ENCODE data around the gene FNDC3B. TPM values are rescaled to one million over a fixed set of nuclear protein-coding genes. Genes with fewer than 3 reads are reported as not detected.

The FNDC3B gene
- total RNA-seq, 2 experiments from 2014 or later: 14.4 to 17.8 TPM

DNA sequence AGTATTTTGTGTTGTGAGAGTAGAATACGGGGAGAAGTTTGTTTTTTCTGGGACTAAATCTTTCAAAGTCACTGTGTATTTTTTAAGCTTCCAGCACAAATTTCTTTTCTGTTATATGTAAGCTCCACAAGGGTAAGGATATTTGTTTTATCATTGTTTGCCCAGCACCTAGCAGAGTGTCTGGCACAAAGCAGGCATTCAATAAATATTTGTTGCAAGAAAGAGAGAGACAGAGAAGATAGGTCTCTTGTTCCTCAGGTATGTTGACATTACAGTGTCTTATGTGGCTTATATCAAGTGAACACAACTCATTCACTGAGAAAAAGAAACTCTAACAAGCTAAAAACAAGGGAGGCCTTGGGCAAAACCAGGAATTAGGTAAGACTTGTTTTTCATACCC, 26.6 kb upstream of the FNDC3B start:
- Mint-ChIP-seq H3K4me3 (no peak overlapping the region), H3K36me3 (no peaks in the 10 kb centered on the region), H3K4me1 (ENCODE audit: low read depth) (no peaks in the 10 kb centered on the region), H3K27ac (no peak overlapping the region), H3K27me3 (no peaks in the 10 kb centered on the region), H3K9me3 (no peaks in the 10 kb centered on the region)
- intact Hi-C loops (cut with micrococcal nuclease): no loop called here
- CTCF ChIA-PET: no interaction called here
- DNase-seq: no peak
- POLR2A ChIA-PET: no interaction called here

DNA sequence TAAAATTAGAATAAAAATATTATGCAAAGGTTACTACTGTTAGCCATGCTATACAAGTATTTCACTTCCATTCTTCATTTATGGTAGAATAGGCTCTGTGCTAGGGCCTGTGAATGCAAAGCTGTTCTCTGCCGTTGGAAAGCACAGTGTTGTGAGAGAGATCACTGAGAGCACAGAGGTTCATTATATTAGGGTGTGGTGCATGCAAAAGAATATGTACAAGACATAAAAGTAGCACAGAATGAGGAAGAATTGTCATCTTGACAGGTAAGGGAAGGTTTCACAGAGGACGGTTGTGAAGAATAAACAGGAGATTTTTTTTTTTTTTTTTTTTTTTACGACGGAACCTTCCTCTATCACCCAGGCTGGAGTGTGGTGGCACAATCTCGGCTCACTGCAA, 25.2 kb upstream of the FNDC3B start:
- ChIA-PET POLR2A (no interaction called here), CTCF (interaction anchor here (0.6 kb wide), 1 partner anchor 957 kb away, joined by 3 read pairs; no protein-coding TSS in a partner anchor)
- intact Hi-C loops (cut with micrococcal nuclease): no loop called here
- DNase-seq: no peak
- Mint-ChIP-seq H3K27ac (no peak overlapping the region), H3K36me3 (no peaks in the 10 kb centered on the region), H3K27me3 (no peaks in the 10 kb centered on the region), H3K4me1 (ENCODE audit: low read depth) (no peaks in the 10 kb centered on the region), H3K9me3 (no peaks in the 10 kb centered on the region), H3K4me3 (no peak overlapping the region)

DNA sequence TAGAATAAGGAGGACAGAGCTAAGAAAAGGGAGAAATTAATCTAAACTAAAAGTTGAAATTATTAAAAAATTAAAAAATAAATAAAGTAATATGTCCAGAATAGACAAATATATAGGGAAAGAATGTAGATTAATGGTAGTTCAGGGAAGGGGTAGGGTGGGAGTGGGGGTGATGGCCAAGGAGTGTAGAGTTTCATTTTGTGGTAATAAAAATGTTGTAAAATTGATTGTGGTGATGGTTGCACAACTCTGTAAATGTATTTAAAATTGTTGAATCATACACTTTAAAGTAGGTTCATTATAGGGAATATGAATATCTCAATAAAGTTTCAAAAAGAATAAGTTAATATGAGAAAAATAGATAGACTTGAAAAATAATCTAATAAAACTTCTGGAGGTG, 21.0 kb upstream of the FNDC3B start:
- DNase-seq: no peak
- H3K4me3 Mint-ChIP-seq: no peak overlapping the region
- intact Hi-C loops (cut with micrococcal nuclease): no loop called here
- H3K27ac Mint-ChIP-seq: no peak overlapping the region
- no peaks in the 10 kb centered on the region for H3K4me1 Mint-ChIP-seq (ENCODE audit: low read depth)
- ChIA-PET POLR2A (no interaction called here), CTCF (no interaction called here)
- H3K9me3 Mint-ChIP-seq: no peaks in the 10 kb centered on the region
- no peaks in the 10 kb centered on the region for H3K27me3 Mint-ChIP-seq
- H3K36me3 Mint-ChIP-seq: no peaks in the 10 kb centered on the region

DNA sequence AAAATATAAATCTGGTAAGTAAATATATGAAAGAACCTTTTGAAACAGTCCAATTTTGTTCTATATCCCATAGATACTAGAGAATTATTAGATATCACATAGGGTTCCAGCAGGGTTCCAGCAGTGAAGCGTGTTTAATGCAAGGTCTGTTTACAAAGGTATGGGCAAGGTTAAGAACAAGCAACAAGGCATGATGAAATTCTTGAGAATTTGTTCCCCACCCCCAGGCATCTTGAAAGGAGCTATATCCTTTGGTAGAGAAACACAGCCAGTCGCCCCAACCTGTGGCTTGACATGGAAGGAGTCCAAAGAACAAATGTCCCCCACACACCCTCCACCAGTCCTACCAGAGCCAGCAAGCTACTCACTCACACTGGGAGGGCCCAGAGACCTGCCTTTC, 18.6 kb upstream of the FNDC3B start:
- H3K4me3 Mint-ChIP-seq: no peak overlapping the region
- POLR2A ChIA-PET: no interaction called here
- CTCF ChIA-PET: no interaction called here

DNA sequence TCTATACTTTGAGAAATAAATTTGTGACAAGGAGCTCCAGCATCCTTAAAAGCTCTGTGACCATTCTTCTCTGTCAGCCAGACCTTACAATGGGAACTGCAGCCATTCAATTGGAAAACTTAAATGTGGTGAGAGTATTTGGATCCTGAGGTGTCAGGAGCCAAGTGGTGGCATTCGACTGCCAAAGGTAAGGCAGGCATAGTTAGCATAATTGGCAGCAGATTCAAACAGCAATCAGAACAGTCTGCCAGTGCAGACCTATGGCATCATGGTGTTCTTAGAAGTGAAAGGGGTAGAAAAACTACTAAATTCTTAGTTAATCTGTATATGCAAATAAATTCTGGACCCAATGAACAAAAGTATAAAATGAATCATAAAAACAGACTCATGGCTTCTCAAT, 18.2 kb upstream of the FNDC3B start:
- ChIA-PET CTCF (no interaction called here), POLR2A (no interaction called here)
- Mint-ChIP-seq H3K36me3 (no peaks in the 10 kb centered on the region), H3K27ac (no peak overlapping the region), H3K4me1 (ENCODE audit: low read depth) (no peaks in the 10 kb centered on the region), H3K4me3 (no peak overlapping the region), H3K9me3 (no peaks in the 10 kb centered on the region), H3K27me3 (no peaks in the 10 kb centered on the region)
- intact Hi-C loops (cut with micrococcal nuclease): no loop called here
- DNase-seq: no peak

More for the DNA sequence above, 18.6 kb upstream of the FNDC3B start:
- intact Hi-C loops (cut with micrococcal nuclease): no loop called here
- Mint-ChIP-seq H3K27ac (no peak overlapping the region), H3K9me3 (no peaks in the 10 kb centered on the region), H3K27me3 (no peaks in the 10 kb centered on the region), H3K36me3 (no peaks in the 10 kb centered on the region), H3K4me1 (ENCODE audit: low read depth) (no peaks in the 10 kb centered on the region)
- no peak for DNase-seq

DNA sequence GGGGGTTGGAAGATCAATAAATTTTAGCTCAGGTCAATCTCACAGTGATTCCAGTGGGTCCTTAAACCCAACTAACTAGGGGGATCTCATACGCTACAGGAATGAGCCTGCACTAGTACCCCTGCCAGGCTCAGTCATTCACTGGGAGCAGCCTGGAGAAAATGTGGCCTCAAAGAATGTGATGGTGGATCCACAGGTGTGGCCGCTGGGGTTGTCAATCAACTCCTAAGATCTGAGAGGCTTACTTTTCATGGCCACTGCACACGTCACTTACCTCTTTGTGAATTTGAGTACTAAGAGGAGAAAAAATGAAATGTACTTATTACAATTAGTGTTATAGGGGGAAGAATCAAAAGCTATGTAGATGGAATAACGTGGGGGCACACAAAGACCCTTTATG, 17.5 kb upstream of the FNDC3B start:
- intact Hi-C loops (cut with micrococcal nuclease): no loop called here
- Mint-ChIP-seq H3K36me3 (no peaks in the 10 kb centered on the region), H3K27me3 (no peaks in the 10 kb centered on the region), H3K4me1 (ENCODE audit: low read depth) (no peaks in the 10 kb centered on the region), H3K9me3 (no peaks in the 10 kb centered on the region), H3K27ac (no peak overlapping the region), H3K4me3 (no peak overlapping the region)
- DNase-seq: no peak
- ChIA-PET POLR2A (no interaction called here), CTCF (no interaction called here)

DNA sequence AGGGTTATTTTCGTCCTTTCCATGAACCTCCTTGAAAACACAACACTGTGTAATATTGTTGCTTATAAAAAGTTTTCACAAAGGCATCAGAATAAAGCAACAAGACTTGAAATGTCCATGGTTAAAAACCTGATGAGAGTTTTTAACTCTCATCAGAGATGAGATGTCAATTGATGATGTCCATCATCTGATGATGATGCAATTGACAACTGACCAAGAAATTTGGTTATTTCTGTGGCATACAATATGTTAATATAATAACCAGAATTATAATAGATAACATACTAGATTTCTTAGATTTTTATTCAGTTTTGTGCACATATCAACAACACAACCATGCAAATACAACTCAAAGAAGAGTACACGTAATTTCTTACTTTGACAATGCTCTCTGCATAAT, 15.5 kb upstream of the FNDC3B start:
- Mint-ChIP-seq H3K9me3 (no peaks in the 10 kb centered on the region), H3K4me1 (ENCODE audit: low read depth) (no peaks in the 10 kb centered on the region), H3K27me3 (no peaks in the 10 kb centered on the region), H3K27ac (no peak overlapping the region), H3K36me3 (no peaks in the 10 kb centered on the region), H3K4me3 (no peak overlapping the region)
- intact Hi-C loops (cut with micrococcal nuclease): no loop called here
- CTCF ChIA-PET: no interaction called here
- POLR2A ChIA-PET: no interaction called here
- DNase-seq: no peak

DNA sequence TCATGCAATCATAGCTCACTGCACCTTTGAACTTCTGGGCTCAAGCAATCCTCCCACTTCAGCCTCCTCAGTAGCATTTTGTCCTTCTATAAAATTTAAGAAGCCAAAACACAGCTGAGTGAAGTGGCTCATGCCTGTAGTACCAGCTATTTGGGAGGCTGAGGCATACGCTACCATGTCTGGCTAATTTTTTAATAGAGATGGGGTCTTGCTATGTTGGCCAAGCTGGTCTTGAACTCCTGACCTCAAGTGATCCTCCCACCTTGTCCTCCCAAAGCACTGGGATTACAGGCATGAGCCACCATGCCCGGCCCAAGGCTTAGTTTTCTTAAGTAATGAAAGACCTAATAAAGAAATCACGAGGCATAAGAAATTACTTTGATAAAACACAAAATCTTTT, 14.7 kb upstream of the FNDC3B start:
- Mint-ChIP-seq H3K4me1 (ENCODE audit: low read depth) (no peaks in the 10 kb centered on the region), H3K4me3 (no peak overlapping the region), H3K27me3 (no peaks in the 10 kb centered on the region), H3K9me3 (no peaks in the 10 kb centered on the region), H3K27ac (no peak overlapping the region), H3K36me3 (no peaks in the 10 kb centered on the region)
- POLR2A ChIA-PET: no interaction called here
- no peak for DNase-seq
- intact Hi-C loops (cut with micrococcal nuclease): no loop called here
- CTCF ChIA-PET: no interaction called here

DNA sequence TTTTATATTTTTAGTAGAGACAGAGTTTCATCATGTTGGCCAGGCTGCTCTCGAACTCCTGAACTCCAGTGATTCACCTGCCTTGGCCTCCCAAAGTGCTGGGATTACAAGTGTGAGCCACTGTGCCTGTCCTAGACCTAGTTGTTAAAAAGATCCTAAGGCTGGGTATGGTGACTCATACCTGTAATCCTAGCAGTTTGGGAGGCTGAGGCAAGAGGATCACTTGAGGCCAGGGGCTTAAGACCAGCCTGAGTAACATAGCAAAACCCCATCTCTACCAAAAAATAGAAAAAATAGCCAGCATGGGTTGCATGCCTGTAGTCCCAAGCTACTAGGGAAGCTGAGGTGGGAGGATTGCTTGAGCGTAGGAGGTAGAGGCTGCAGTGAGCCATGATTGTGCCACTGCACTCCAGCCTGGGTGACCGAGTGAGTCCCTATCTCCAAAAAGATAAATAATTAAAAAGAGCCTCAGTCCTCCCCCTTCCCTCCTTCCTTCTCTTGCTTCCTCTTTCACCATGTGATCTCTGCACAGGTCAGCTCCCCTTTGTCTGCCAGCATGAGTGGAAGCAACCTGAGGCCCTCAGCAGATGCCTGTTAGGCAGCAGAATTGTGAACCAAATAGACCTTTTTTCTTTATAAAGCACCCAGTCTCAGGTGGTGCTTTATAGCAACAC, 9.8 kb upstream of the FNDC3B start:
- H3K9me3 Mint-ChIP-seq: no peaks in the 10 kb centered on the region
- H3K4me1 Mint-ChIP-seq (ENCODE audit: low read depth): no peaks in the 10 kb centered on the region
- no peak overlapping the region for H3K4me3 Mint-ChIP-seq
- H3K27me3 Mint-ChIP-seq: no peaks in the 10 kb centered on the region
- intact Hi-C loops (cut with micrococcal nuclease): loop anchor here (10.0 kb wide), 1 partner anchor 245 kb away; no protein-coding TSS in a partner anchor
- no peak for DNase-seq
- POLR2A ChIA-PET: no interaction called here
- H3K36me3 Mint-ChIP-seq: no peaks in the 10 kb centered on the region
- CTCF ChIA-PET: interaction anchor here (0.6 kb wide), 1 partner anchor 523 kb away, joined by 4 read pairs; no protein-coding TSS in a partner anchor
- no peak overlapping the region for H3K27ac Mint-ChIP-seq

DNA sequence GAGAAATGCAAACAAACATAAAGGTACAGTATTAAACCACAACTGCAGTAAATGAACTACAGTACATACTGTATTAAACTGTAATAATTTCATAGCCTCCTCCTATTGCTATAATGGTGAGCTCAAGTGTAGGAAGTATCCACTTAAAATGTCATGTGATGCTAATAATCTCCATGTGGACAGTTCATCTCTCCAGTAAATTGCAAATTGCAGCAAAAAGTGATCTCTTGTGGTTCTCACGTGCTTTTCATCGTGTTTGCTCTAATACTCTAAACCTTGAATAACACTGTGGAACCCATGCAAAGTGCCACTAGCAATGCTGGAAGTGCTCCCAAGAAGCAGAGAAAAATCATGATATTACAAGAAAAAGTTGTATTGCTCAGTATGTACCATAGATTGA, 9.2 kb upstream of the FNDC3B start:
- no peak for DNase-seq
- H3K27me3 Mint-ChIP-seq: no peaks in the 10 kb centered on the region
- H3K4me1 Mint-ChIP-seq (ENCODE audit: low read depth): peaks cover 3% of the 10 kb centered on the region
- intact Hi-C loops (cut with micrococcal nuclease): loop anchor here (10.0 kb wide), 1 partner anchor 245 kb away; no protein-coding TSS in a partner anchor
- no peak overlapping the region for H3K27ac Mint-ChIP-seq
- ChIA-PET POLR2A (no interaction called here), CTCF (no interaction called here)
- H3K9me3 Mint-ChIP-seq: no peaks in the 10 kb centered on the region
- no peak overlapping the region for H3K4me3 Mint-ChIP-seq
- H3K36me3 Mint-ChIP-seq: no peaks in the 10 kb centered on the region

DNA sequence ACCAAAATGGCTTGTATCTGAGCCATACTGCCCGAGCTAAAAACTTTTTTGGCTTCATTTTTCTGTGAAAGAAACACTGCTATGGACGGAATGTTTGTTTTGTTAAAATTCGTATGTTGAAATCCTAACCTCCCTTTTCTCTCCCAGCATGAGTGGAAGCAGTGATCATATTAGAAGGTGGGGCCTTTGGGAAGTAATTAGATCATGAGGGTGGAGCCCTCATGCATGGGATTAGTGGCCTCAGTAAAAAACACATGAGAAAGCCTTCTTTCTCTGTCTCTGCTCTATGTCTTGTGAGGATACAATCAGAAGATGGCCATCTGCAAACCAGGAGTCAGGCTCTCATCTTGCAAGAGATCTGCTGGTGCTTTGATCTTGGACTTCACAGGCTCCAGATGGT, 7.4 kb upstream of the FNDC3B start:
- Mint-ChIP-seq H3K4me1 (ENCODE audit: low read depth) (peaks cover 11% of the 10 kb centered on the region), H3K27me3 (no peaks in the 10 kb centered on the region), H3K27ac (no peak overlapping the region), H3K36me3 (no peaks in the 10 kb centered on the region), H3K9me3 (no peaks in the 10 kb centered on the region), H3K4me3 (no peak overlapping the region)
- no peak for DNase-seq
- ChIA-PET POLR2A (no interaction called here), CTCF (interaction anchor here (1.0 kb wide), 1 partner anchor 310 kb away, joined by 3 read pairs; no protein-coding TSS in a partner anchor)
- intact Hi-C loops (cut with micrococcal nuclease): loop anchor here (10.0 kb wide), 1 partner anchor 243 kb away; no protein-coding TSS in a partner anchor

DNA sequence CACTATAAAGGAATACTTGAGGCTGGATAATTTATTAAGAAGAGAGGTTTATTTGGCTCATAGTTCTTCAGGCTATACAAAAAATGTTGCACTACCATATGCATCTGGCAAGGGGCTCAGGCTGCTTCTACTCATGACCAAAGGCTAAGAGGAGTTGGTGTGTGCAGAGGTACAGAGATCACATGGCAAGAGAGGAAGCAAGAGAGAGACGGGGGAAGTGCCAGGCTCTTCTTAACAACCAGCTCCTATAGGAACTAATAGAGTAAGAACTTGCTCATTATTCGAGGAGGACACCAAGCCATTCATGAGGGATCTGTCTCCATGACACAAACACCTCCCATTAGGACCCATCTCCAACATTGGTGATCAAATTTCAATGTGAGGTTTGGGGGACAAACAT, 6.0 kb upstream of the FNDC3B start:
- intact Hi-C loops (cut with micrococcal nuclease): loop anchor here (10.0 kb wide), 1 partner anchor 241 kb away; no protein-coding TSS in a partner anchor
- ChIA-PET CTCF (interaction anchor here (3.2 kb wide), 1 partner anchor 299 kb away, joined by 28 read pairs; no protein-coding TSS in a partner anchor), POLR2A (no interaction called here)
- no peaks in the 10 kb centered on the region for H3K36me3 Mint-ChIP-seq
- no peak overlapping the region for H3K27ac Mint-ChIP-seq
- H3K4me1 Mint-ChIP-seq (ENCODE audit: low read depth): peaks cover 11% of the 10 kb centered on the region
- DNase-seq: no peak
- H3K4me3 Mint-ChIP-seq: no peak overlapping the region
- no peaks in the 10 kb centered on the region for H3K9me3 Mint-ChIP-seq
- no peaks in the 10 kb centered on the region for H3K27me3 Mint-ChIP-seq

All from activated CD4-positive, alpha-beta memory T cell treated with anti-CD3 and anti-CD28 coated beads for 36 hours (primary cell).